ENCODE results near the gene TMEM132D.

TMEM132D gene

DNA sequence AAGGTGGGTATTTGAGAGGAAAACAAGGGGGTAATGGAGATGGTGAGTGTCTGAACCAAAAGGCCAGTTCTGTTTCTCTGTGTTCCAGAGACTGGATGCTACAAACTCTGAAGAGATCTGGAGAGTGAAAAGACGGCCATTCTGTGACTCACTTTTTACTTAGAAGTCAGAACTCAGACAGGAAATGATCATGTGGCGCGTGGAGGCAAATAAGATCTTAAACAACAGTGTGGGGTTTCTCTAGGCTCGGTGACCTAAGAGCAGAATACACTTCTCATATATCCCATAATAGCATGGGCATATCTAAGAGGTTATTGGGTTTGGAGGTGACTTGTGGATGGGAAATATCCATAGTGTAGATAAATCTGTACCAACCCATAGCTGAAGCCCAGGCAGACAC, 463.5 kb downstream of the TMEM132D start:
- DNase-seq (ENCODE audit: low read depth in 2 of 2), result no peak

GRCh38 chr12:129434790-129435189, 469.0 kb downstream of the TMEM132D start:
- no peak for DNase-seq (ENCODE audit: low read depth in 2 of 2)

DNA sequence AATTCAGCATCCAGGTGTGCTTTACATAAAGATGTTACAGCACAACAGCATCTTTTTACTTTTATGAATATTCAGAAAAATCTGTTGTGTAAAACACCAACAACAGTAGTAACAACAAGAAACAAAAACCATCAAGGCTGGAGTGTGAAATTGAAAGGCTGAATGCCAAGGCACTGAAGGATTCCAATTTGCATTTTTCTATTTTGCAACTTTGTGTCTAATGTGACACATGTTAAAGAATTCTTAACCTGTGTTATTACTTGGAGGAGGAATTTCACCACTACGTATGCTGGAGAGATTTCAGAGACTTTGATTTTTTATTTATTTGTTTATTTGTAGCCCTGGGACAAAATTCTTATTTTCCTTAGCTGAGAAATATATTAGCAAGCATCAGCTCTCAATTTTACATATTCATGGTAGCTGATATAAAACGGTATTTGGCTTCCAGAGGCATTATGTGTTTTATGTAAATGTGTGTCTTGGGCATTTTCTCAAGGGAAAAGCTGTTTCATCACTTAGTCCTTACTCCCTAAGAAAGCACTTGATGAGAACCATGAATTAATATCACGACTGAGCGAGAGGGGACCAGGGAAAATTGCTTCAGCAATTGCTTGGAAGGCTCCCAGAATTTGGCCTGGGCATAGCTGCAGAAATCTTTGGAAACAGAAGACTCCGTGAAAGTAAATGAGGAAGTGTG, 475.4 kb downstream of the TMEM132D start:
- no peak for DNase-seq (ENCODE audit: low read depth in 2 of 2)

DNA sequence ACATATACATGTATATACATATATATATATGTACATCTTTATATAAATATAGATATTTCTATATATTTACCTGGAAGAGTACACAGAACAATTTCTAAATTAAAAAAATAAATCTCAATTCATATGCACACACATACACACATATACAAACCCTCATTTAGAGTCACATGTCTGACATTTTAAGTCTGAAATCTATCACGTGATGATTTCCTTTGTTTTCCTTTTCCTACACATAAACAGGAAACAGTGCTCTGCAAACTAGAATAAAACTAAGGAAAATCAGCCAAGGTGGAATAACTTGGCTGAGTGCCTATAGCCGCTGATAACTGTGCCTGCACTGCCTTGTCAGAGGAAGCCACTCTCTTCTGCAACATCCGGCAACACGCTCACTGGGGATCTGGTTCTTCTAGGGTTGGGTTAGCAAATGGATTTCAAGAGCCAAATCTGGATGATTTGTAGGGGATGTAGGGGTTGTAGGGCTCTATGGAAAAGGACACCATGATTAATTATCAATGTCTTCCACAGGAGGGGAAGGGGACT, 480.7 kb downstream of the TMEM132D start:
- DNase-seq (ENCODE audit: low read depth in 2 of 2), result no peak

DNA sequence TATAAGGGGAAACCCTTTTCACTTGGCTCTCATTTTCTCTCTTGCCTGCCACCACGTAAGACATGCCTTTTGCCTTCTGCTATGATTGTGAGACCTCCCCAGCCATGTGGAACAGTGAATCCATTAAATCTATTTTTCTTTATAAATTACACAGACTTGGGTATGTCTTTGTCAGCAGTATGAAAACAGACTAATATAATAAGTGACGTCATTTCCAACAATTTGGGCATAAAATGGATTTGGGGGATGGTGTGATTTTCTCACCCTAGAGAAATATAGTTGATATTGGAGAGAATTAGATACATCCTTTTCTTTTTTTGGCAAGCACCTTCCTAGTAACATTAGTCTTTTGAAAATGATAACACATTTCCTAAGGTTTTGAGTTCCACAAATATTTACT, 490.5 kb downstream of the TMEM132D start:
- DNase-seq (ENCODE audit: low read depth in 2 of 2), result no peak

DNA sequence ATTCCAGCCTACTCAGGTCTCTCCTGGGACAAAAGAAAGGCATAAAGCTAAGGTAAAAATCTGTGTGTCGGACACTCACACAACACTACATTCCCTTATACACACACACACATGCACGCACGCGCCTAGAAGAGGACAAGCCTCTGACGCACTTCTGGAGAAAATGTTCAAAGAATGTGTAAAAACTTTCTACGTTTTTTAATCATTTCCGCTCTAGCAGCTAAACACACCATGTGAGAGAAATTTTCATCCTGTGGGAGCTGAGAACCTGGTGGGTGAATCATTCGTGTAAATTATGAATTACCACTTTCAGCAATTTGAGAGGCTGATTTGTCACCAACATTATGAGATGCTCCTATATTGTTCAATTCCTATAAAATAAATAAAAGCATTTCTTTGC, 494.5 kb downstream of the TMEM132D start:
- no peak for DNase-seq (ENCODE audit: low read depth in 2 of 2)

GRCh38 chr12:129404556-129404955, 499.3 kb downstream of the TMEM132D start:
- DNase-seq (ENCODE audit: low read depth in 2 of 2), result no peak

- no peak for DNase-seq (ENCODE audit: low read depth in 2 of 2)
Measured at GRCh38 chr12:129401572-129401971, 502.3 kb downstream of the TMEM132D start.

GRCh38 chr12:129394177-129394825, 509.5 kb downstream of the TMEM132D start:
- no peak for DNase-seq (ENCODE audit: low read depth in 2 of 2)

DNA sequence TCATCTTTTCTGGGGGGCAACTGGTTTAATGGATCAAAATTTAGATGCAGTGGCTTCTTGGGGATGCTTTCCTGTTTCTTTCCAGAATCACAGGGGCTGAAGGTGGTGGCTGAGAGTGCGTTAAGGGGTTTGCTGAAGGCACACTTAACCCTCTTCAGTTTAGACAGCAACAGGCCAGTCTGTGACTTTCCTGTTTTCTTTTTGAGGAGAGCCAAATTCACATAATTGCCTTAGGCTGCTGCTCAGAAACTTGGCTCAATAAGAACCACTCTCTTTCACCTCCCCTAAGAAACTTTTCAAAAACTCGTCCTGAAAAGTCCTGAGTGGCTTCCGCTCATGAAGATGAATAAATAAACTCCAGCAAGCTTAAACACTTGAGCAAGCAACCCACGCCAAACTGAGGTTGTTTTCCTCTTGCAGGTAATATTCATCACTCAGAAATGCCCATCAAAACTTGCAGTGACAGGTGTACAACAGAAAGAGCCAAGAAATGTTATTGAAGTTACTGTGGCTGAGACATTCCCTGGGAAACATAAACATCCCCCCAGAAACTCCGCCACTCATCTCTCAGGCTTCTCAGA, 510.4 kb downstream of the TMEM132D start:
- DNase-seq (ENCODE audit: low read depth in 2 of 2), result no peak

GRCh38 chr12:129385637-129385990, 518.2 kb downstream of the TMEM132D start:
- DNase-seq (ENCODE audit: low read depth in 2 of 2), result no peak

GRCh38 chr12:129383956-129384355, 519.9 kb downstream of the TMEM132D start:
- no peak for DNase-seq (ENCODE audit: low read depth in 2 of 2)

DNA sequence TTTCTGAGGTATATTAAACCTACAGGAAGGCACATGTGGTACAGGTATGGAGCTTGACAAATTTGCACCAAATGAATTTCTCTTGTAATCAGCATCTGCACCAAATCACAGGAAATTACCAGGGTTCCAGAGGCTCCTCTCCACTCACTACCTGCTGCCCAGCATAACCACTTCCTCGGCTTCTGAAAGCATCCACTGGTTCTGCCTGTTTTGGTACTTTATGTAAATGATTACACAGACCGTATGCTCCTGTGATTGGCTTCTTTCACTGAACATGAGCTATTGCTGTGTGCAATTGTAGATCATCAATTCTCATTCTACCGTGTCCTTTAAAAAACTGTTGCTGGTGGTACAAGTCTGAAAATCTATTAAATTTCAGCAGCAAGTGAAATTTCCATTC, 522.1 kb downstream of the TMEM132D start:
- no peak for DNase-seq (ENCODE audit: low read depth in 2 of 2)

GRCh38 chr12:129379076-129379804, 524.6 kb downstream of the TMEM132D start:
- DNase-seq (ENCODE audit: low read depth in 2 of 2), result no peak

- DNase-seq (ENCODE audit: low read depth in 2 of 2), result no peak
Measured at GRCh38 chr12:129378496-129378895, 525.3 kb downstream of the TMEM132D start.

DNA sequence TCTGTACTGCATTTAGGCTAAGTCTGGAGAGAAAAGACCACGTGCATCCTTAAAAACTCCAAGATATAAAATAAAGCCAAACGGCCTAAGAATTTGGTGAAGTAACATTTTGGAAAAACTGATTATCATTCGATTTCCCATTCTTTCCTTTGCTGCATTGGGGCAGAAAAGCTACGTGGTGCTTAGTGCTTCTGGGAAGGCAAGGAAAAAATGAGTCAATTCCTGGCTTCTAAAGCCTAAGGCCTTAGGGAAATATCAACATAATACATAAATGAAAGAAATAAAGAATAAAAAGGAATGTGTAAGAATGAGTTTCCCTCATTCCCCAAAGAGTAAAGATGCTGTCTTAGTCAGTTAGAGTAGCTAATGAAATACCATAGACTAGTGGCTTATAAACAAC, 530.1 kb downstream of the TMEM132D start:
- no peak for DNase-seq (ENCODE audit: low read depth in 2 of 2)

DNA sequence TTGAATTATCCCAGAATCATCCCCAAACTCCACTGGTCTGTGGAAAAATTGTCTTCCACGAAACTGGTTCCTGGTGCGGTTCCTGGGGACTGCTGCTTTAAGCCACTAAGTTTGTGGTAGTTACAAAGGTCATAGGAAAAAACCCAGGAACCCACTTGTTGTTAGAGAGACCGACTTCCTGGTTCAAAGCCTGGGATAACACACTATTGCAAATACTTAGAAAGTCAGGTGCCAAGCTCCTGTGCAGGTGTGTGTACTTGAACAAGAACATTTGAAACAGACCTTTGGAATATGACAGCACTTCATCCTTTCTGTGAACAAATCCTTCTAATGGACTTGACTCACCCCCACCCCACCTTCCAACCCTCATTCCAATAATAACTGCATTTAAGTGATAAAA, 530.9 kb downstream of the TMEM132D start:
- no peak for DNase-seq (ENCODE audit: low read depth in 2 of 2)

DNA sequence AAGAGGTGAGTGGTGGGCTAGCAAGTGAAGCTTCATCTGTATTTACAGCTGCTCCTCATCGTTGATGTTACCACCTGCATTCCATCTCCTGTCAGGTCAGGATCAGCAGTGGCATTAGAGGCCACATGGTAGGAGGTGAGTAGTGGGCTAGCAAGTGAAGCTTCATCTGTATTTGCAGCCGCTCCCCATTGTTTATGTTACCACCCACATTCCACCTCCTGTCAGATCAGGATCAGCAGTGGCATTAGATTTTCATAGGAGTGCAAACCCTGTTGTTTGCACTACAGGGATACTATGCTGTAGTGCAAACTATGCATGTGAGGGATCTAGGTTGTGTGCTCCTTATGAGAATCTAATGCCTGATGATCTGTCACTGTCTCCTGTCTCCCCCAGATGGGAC, 531.5 kb downstream of the TMEM132D start:
- no peak for DNase-seq (ENCODE audit: low read depth in 2 of 2)

DNA sequence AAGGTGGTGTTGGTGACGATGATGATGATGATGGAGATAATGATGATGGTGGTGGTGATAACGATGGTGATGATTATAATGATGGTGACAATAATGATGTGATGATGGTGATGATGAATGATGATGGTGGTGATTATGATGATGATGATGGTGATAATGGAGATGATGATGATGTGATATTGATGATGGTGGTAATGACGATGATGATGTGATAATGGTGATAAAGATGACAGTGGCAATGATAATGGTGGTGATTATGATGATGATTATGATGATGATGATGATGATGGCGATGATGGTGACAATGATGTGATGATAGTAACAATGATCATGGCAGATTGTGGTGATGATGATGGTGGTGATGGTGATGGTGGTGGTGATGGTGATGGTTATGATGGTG, 532.6 kb downstream of the TMEM132D start:
- no peak for DNase-seq (ENCODE audit: low read depth in 2 of 2)

- no peak for DNase-seq (ENCODE audit: low read depth in 2 of 2)
Measured at GRCh38 chr12:129366656-129367055, 537.2 kb downstream of the TMEM132D start.

- no peak for DNase-seq (ENCODE audit: low read depth in 2 of 2)
Measured at GRCh38 chr12:129363041-129363440, 540.8 kb downstream of the TMEM132D start.

DNA sequence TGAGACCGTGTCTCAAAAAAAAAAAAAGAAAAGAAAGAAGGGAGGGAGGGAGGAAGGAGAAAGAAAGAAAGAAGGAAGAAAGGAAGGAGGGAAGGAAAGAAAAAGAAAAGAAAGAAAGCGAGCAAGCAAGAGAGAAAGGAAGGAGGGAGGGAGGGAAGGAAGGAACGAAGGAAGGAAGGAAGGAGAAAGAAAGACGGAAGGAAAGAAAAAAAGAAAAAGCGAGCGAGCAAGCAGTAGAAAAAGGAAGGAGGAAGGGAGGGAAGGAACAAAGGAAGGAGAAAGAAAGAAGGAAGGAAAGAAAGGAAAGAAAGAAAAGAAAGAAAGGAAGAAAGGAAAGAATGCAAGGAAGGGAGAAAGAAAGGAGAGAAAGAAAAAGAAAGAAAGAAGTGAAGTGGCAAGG, 546.6 kb downstream of the TMEM132D start:
- DNase-seq (ENCODE audit: low read depth in 2 of 2), result no peak
